ENCODE results near the gene DCD.
"Not testable (repeated sequence)": the region's sequence is repeated elsewhere in the genome, so short reads cannot be mapped to it uniquely, and the experiment has no call there.

Gene DCD

DNA sequence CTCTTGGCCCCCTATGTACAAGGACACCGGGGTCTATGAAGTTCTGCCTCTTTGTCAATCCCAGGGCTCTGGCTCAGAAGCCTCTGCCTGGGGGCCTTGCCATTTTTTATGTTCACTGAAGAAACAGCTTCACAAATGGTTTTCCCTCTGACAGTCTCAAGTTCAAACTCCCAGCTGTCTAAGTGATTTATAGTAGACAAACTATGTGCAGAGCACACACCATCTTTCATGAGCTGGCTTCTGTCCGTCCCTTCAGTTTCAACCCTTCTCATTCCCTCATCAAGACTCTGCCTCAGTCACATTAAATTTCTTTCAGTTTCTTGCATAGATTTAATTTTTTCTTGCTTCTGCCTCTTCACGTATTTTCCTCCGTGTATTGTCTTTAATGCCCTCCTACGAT is 2.7 kb upstream of the DCD start:
- DNase-seq: no peak

- no peak for DNase-seq
These were observed 2.2 kb upstream of the DCD start for GRCh38 chr12:54650409-54650808.

- DNase-seq: no peak
These were observed 1.7 kb upstream of the DCD start for GRCh38 chr12:54649825-54650224.

DNA sequence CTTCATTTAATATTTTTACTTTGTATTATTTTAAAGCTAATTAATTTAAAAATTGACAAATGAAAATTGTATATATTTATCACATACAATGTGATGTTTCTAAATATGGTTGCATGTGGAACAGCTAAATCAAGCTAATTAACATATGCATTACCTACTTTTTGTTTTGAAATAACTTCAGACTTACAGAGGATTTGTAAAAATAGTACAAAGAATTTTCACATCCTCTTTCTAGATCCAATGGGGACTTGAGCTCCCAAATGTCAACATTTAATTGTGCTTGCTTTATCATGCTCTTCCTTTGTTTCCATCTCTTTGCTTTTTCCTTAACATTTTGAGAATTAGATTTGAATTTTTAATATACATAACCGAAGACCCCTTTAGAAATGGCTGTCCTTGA is 6.6 kb downstream of the DCD start:
- no peak for DNase-seq

DNA sequence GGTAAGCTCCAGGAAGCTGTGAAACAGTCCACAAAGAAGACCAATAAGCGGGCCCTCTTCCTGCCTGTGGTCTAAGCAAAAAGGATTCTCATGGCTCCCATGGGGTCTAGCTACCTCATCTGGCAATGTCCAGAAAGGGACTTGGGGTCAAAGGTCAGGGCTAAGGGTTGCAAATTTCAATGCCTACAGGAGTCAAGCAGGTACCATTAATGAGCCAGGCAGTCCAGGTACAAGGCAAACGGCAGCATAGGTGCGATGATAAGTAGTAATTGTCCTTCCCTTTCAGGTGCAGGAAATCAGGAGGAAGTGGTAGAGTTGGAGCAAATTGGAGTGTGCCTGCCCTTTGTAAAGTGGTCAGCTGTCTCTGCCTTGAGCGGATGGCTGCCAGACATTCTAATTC is 7.1 kb downstream of the DCD start:
- DNase-seq: no peak

DNA sequence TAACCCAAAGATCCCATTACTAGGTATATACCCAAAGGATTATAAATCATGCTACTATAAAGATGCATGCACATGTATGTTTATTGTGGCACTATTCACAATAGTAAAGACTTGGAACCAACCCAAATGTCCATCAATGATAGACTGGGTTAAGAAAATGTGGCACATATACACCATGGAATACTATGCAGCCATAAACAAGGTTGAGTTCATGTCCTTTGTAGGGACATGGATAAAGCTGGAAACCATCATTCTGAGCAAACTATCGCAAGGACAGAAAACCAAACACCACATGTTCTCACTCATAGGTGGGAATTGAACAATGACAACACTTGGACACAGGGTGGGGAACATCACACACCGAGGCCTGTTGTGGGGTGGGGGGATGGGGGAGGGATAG is 9.1 kb downstream of the DCD start:
- not testable (repeated sequence) for DNase-seq

DNA sequence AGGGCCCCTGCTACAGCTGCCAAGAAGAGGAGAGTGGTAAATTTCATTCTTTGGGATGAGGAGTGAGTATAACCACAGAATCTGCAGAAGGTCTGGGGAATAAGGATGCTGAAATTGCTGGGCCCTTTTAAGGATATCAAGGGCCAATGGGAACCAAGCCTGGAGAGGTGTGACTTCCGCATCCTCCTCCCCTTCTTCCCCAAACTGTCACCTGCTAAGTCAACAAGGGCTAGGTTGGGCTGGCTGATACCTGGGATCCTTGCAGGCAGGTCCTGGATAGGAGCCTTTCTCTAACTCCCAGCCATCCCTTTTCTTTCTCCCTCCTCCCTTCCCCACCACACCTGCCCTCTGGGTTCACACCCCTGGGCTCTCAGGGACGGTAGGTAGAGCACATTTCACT is 13.4 kb downstream of the DCD start, which contains the start of gene LACRT:
Gene LACRT (minus strand): TSS at position 101 of the 400 bp plus-strand sequence. CDS start 54 bp downstream, at position 47.
- DNase-seq: no peak

- no peak for DNase-seq
These were observed 16.0 kb downstream of the DCD start for GRCh38 chr12:54631988-54632728.

DNA sequence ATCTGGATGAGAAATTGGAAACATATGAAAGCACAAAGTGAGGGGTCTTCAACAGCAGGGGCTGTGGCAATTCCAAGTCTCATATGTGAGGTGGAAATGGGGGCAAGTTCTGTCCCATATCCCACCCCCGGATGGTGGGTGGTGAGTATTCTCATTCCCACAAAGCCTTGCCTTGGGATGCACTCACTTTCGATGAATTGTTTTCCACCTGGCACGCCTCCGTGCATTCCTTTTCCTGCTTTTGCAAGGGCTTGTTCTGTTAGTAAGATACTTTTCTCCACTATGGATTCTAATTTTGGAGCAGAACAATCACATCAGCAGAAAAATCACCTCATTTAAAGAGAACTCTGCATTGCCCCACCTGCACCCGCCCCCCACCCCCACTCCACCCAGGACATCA is 16.6 kb downstream of the DCD start:
- no peak for DNase-seq

DNA sequence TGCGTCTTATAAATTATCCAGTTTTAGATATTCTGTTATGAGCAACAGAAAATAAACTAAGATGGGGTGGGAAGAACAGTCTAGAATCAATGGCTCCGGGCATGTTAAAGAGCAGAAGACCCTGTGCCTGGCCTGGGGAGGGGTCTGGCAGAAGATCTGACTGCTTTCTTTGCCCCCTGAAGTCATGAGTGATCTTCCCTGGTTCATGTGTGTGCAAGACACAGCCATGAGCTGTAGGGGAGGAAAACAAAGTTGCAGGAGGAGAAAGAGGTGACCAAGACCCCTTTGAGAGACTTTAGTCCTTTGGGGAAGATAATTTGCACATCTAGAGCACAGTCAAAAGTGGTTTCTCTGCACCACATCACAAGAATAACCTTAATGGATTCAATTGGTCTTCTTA is 18.2 kb downstream of the DCD start:
- DNase-seq: no peak

DNA sequence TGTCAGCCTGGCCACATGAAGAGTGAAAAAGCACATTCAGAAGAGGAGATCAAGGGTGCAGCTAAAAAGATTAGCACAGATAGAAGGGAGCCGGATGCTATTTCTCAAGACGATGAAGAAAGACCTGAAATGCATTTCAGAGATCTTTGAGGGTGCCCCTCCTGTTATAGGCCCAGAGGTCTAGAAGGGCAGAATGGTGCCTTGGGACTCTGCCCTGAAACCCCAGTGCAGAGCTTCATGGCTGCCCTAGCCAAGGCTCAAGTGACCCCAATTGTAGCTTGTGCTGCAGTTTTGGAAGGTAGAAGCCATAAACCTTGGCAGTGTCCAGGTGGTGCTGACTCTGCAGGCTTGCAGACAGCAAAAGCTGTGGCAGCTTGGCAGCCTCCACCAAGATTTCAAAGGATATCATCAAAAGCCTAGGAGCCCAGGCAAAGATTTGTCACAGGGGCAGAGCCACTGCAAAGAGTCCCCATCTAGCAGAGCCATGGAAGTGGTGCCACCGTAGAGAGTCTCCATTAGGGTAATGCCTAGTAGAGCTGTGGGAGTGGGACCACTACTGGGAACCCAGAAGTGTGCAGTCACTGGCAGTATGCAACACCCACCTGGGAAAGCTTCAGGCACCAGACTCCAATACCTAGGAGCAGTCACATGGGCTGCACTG is 19.8 kb downstream of the DCD start:
- DNase-seq: no peak

GRCh38 chr12:54627304-54627703 is 20.9 kb downstream of the DCD start:
- no peak for DNase-seq

- no peak for DNase-seq
These were observed 22.6 kb downstream of the DCD start for GRCh38 chr12:54625598-54625997.

DNA sequence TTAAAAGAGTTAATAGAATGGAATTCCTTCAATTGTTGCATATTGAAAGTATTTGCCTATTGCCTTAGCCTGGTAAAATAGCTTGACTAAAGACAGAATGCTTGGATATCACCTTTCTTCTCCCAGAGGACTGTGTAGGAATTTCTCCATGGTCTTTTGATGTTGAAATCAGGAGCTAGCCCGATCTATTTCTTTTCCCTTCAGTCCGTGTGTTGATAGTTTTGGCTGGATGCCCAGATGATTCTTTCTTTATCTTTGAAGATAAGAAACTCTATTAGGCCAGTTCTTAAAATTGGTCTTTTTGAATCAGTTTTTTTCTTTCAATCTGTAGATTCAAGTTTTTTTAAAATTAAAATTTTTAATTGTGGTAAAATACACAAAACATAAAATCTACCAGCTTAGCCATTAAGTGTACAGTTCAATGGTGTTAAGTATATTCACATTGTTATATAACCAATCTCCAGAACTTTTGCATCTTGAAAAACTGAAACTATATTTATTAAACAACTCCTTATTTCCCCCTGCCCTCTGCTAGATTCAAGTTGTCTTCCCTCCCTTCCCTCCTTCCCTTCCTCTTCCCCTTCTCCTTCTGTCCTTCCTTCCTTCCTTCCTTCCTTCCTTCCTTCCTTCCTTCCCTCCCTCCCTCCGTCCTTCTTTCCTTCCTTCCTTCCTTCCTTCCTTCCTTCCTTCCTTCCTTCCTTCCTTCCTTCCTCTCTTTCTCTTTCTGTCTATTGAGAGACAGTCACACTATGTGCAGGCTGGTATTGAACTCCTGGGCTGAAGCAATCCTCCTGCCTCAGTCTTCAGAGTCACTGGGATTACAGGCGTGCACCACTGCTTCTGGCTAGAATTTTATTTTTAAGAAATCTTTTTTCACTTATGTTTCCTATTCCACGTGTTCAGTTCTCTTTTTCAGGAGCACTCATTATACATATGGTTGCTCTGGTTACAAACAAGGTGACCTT is 23.6 kb downstream of the DCD start:
- DNase-seq: no peak

- no peak for DNase-seq
These were observed 25.5 kb downstream of the DCD start for GRCh38 chr12:54622463-54623183.

- no peak for DNase-seq
These were observed 31.1 kb downstream of the DCD start for GRCh38 chr12:54616933-54617680.

DNA sequence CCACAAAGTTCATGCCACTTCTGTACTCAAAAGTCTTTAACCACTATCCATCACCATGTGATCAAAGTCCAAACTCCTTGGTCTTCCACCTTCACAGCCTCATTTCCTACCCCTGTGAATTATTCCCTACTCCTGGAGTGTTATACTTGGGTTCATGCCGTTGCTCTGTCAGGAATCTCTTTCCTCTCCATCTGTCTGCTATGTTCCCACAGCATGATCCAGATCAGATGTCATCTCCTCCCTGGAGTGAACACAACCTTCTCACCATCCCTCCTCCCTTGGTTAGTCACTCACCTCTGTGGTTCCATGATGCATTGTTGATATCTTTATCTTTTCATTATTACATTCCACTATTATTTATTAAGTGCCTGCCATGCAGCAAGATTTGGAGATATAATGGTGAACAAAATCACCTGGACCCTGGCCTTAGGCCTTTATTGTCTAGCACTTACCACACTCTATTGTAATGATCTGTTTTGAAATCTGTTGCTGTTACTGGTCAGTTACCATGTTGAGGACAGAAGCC is 35.9 kb downstream of the DCD start:
- no peak for DNase-seq

- no peak for DNase-seq
These were observed 36.4 kb downstream of the DCD start for GRCh38 chr12:54611715-54612149.

DNA sequence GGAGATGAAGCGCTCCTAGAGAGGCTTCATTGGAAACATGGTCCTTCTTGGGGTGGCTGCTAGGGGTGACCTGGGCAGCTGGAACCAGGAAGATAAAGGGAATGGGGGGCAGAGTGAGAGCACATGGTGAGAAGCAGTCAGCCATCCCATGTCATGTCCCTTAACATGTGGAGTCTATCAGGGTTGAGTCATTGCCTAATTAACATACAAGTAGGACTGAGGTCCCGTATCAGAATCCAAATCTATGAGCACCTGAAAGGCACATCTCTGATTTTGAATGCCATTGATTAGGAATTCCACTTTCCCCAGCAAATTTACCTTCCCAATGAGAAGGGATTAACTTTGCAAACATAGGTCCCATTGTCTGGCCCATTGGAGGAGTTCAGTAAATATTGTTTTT is 39.4 kb downstream of the DCD start:
- no peak for DNase-seq

DNA sequence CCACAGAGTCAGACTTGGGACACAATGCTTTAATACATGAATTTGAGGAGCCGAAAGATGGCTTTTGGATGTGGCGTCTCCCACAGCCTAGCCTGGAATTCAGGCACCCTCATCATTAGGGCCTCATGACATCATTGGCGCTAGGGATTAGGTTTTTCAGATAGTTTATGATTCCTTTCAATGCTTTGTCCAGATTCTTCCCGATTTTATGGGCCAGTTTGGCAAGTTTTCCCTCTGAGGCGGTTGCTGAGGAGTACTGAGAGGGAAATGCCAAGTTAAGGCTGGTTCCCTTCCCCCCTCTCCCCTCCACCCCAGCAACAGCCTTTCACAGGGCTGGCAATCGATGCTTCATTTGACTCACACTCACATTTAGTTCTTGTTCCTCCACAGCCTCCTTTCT is 40.0 kb downstream of the DCD start:
- no peak for DNase-seq

DNA sequence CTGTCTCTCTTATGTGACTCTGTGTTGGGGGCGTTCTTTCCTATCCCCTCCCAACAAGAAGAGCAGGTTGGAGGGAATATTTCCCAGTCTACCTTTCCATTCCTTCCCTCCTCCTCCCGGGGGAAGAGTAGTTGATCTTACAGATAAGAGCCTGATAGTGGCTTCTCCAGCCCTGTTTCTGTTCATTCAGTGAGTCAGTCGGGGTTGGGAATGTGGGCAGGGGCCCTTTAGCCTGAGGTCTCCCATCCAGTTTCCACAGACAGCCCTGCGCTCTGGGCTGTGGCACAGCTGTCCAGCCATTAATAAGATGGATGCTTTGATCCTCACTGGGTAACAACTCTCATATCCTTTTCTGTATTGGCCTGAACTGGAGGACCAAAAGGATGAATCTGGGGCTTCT is 41.6 kb downstream of the DCD start:
- DNase-seq: no peak
